CD14-positive monocyte (primary cell): ENCODE measurements around the gene RNF213. TPM values are rescaled to one million over a fixed set of nuclear protein-coding genes. Genes with fewer than 3 reads are reported as not detected.

Experiments used
- DNase-seq, 3 donors: peaks; one replicate each; pipeline ENCODE4 v3.0.0-alpha.2; 2011 to 2022
- H2AFZ ChIP-seq: 2 replicates; pipeline ENCODE4 v1.6.0; 2012; ENCODE audit warnings: mild to moderate bottlenecking, low read depth, low read length, inconsistent platforms; ENCODE audit not compliant: insufficient read depth, poor library complexity, severe bottlenecking
- H3K27ac ChIP-seq, 2 donors: 1 replicate in 1 of 2; 2 replicates in 1 of 2; pipeline ENCODE4 v1.5.1; 2012 to 2013; ENCODE audit warnings: low read length in 2 of 2, control low read depth in 1 of 2, inconsistent platforms in 1 of 2, low read depth in 1 of 2, mild to moderate bottlenecking in 1 of 2
- H3K27me3 ChIP-seq, 2 donors: one replicate each; pipeline versions ENCODE4 v1.6.0 to v1.6.1; 2011 to 2013; ENCODE audit warnings: low read length in 2 of 2; ENCODE audit not compliant: control insufficient read depth in 2 of 2, insufficient read depth in 2 of 2
- H3K36me3 ChIP-seq, 2 donors: replicated peaks in 1 of 2; 1 replicate in 1 of 2; 2 replicates in 1 of 2; pipeline versions ENCODE4 v1.5.1 to v1.6.1; 2012 to 2013; ENCODE audit warnings: low read length in 2 of 2, control low read depth in 1 of 2, inconsistent platforms in 1 of 2, mild to moderate bottlenecking in 1 of 2; ENCODE audit not compliant: insufficient read depth in 2 of 2, control insufficient read depth in 1 of 2
- H3K4me1 ChIP-seq, 2 donors: 1 replicate in 1 of 2; 2 replicates in 1 of 2; pipeline versions ENCODE4 v1.5.1 to v1.6.1; 2012 to 2013; ENCODE audit warnings: low read length in 2 of 2, control low read depth in 1 of 2, inconsistent platforms in 1 of 2, mild to moderate bottlenecking in 1 of 2, moderate library complexity in 1 of 2; ENCODE audit not compliant: insufficient read depth in 2 of 2, control insufficient read depth in 1 of 2
- H3K4me2 ChIP-seq: replicated peaks from 2 replicates; pipeline ENCODE3; 2012; ENCODE audit warnings: low read length, moderate library complexity, mild to moderate bottlenecking; ENCODE audit not compliant: poor library complexity, severe bottlenecking; ENCODE audit errors: extremely low read depth
- H3K4me3 ChIP-seq, 3 experiments: fragments of 200-600 bp in 1 of 3; sonication (generic) in 1 of 3; replicated peaks in 1 of 3; 1 replicate in 2 of 3; 2 replicates in 1 of 3; pipeline ENCODE4 v1.5.1; 2011 to 2013; ENCODE audit warnings: low read length in 3 of 3, mild to moderate bottlenecking in 3 of 3, control low read depth in 2 of 3, low read depth in 2 of 3, inconsistent platforms in 1 of 3, moderate library complexity in 1 of 3
- H3K79me2 ChIP-seq: 2 replicates; pipeline ENCODE4 v1.6.0; 2012; ENCODE audit warnings: mild to moderate bottlenecking, control low read depth, inconsistent platforms, low read length, moderate library complexity; ENCODE audit not compliant: insufficient read depth
- H3K9ac ChIP-seq: 2 replicates; pipeline ENCODE4 v1.6.0; 2017; ENCODE audit warnings: low read length, mild to moderate bottlenecking; ENCODE audit not compliant: insufficient read depth, poor library complexity, severe bottlenecking
- H3K9me3 ChIP-seq, 2 donors: replicated peaks in 1 of 2; 1 replicate in 1 of 2; 2 replicates in 1 of 2; pipeline versions ENCODE4 v1.5.1 to v1.6.1; 2012 to 2013; ENCODE audit warnings: low read length in 2 of 2, control low read depth in 1 of 2; ENCODE audit not compliant: control insufficient read depth in 1 of 2, insufficient read depth in 1 of 2
- H4K20me1 ChIP-seq: 2 replicates; pipeline ENCODE4 v1.6.0; 2012; ENCODE audit warnings: mild to moderate bottlenecking, low read length, control low read depth, moderate library complexity; ENCODE audit not compliant: insufficient read depth
- H3K27ac Mint-ChIP-seq, 7 donors: one replicate each; pipeline ENCODE4 v1.8.0; 2020; ENCODE audit warnings: mild to moderate bottlenecking in 7 of 7, mixed read lengths in 7 of 7, moderate library complexity in 6 of 7, inconsistent platforms in 2 of 7
- H3K27me3 Mint-ChIP-seq, 3 donors: one replicate each; pipeline ENCODE4 v1.8.0; 2021 to 2022; ENCODE audit warnings: low read depth in 3 of 3, mild to moderate bottlenecking in 3 of 3, mixed read lengths in 3 of 3, moderate library complexity in 3 of 3, inconsistent platforms in 1 of 3
- H3K36me3 Mint-ChIP-seq, 2 donors: one replicate each; pipeline ENCODE4 v1.8.0; 2020; ENCODE audit warnings: mixed read lengths in 2 of 2, inconsistent platforms in 1 of 2, mild to moderate bottlenecking in 1 of 2
- H3K4me1 Mint-ChIP-seq: one replicate; pipeline ENCODE4 v1.8.0; 2020; ENCODE audit warnings: mild to moderate bottlenecking, mixed read lengths
- H3K4me3 Mint-ChIP-seq, 2 donors: one replicate each; pipeline ENCODE4 v1.8.0; 2020; ENCODE audit warnings: mild to moderate bottlenecking in 2 of 2, mixed read lengths in 2 of 2, moderate library complexity in 1 of 2
- H3K9me3 Mint-ChIP-seq, 7 donors: one replicate each; pipeline ENCODE4 v1.8.0; 2020 to 2022; ENCODE audit warnings: mixed read lengths in 7 of 7, mild to moderate bottlenecking in 6 of 7, moderate library complexity in 6 of 7, inconsistent platforms in 2 of 7
- WGBS: methylation state at CpG from one replicate; pipeline ENCODE4 v1.1.5; 2013; ENCODE audit warnings: missing lambda C conversion rate; ENCODE audit not compliant: insufficient coverage; 5-methylcytosine and 5-hydroxymethylcytosine counted together
- intact Hi-C, 2 donors: fragments of 100-400 bp; cut with micrococcal nuclease; formaldehyde crosslinking; loops; one replicate each; pipeline versions ENCODE4 v1.15.0 to v1.15.1; 2023
- polyA plus RNA-seq, 3 donors: library from polyadenylated mRNA; depleted of rRNA in 1 of 3; unstranded in 2 of 3; stranded (reverse) in 1 of 3; fragments of 300-500 nt in 2 of 3; fragments of >200 nt in 1 of 3; fragmentation: Illumina TruSeq in 2 of 3; gene quantifications; 1 replicate in 2 of 3; 2 replicates in 1 of 3; pipeline ENCODE4 v1.2.3, GENCODE V29; 2012 to 2021
- TF ChIP-seq, protein P1 (sequence below): fragments of 200-600 bp; IDR thresholded peaks from one replicate; pipeline ENCODE4 v1.8.0; 2022; ENCODE audit warnings: antibody characterized with exemption, mild to moderate bottlenecking

The RNF213 gene
- polyA plus RNA-seq, 3 donors, result 10.3 to 196 (median 18.1) TPM

DNA sequence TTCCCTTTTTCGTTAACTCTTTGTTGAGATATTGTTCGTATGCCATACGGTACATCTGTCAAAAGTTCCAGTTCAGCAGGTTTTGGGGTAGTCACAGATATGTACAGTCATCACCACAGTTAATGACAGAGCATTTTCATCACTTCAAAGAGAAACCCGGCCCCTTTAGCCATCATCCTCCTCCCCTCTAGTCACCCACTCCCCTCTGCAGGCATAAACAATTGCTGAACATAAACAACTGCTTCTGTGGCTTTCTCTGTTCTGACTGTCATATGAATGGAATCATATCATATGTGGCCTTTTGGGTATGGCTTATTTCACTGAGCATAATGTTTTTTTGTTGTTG, 59.3 kb downstream of the RNF213 start:
- TF ChIP-seq, protein P1, sequence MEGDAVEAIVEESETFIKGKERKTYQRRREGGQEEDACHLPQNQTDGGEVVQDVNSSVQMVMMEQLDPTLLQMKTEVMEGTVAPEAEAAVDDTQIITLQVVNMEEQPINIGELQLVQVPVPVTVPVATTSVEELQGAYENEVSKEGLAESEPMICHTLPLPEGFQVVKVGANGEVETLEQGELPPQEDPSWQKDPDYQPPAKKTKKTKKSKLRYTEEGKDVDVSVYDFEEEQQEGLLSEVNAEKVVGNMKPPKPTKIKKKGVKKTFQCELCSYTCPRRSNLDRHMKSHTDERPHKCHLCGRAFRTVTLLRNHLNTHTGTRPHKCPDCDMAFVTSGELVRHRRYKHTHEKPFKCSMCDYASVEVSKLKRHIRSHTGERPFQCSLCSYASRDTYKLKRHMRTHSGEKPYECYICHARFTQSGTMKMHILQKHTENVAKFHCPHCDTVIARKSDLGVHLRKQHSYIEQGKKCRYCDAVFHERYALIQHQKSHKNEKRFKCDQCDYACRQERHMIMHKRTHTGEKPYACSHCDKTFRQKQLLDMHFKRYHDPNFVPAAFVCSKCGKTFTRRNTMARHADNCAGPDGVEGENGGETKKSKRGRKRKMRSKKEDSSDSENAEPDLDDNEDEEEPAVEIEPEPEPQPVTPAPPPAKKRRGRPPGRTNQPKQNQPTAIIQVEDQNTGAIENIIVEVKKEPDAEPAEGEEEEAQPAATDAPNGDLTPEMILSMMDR, result no peak
- H3K9ac ChIP-seq, result no peak overlapping the region
- DNase-seq, result no peak
- H3K4me3 Mint-ChIP-seq, result no peak overlapping the region
- H2AFZ ChIP-seq, result no peak overlapping the region
- H3K4me1 ChIP-seq, result no peaks in the 10 kb centered on the region
- peaks cover 85 to 97% of the 10 kb centered on the region in 2 donors for H3K36me3 ChIP-seq
- peaks cover 84 to 96% of the 10 kb centered on the region in 2 donors for H3K36me3 Mint-ChIP-seq
- H3K27ac Mint-ChIP-seq, result peak overlapping the region in 2 of 7 donors; percentile 15 to 32
- intact Hi-C loops, result no loop called here
- H3K9me3 ChIP-seq, result no peaks in the 10 kb centered on the region
- H3K27me3 ChIP-seq, result no peaks in the 10 kb centered on the region
- peaks cover 0 to 3% (median 0%) of the 10 kb centered on the region in 7 donors for H3K9me3 Mint-ChIP-seq
- peaks cover 97% of the 10 kb centered on the region for H4K20me1 ChIP-seq
- no peak overlapping the region for H3K4me2 ChIP-seq
- no CpG with 5 or more reads among the region's 4 CpGs for WGBS
- H3K27me3 Mint-ChIP-seq, result no peaks in the 10 kb centered on the region
- H3K4me1 Mint-ChIP-seq, result peaks cover 1% of the 10 kb centered on the region
- H3K79me2 ChIP-seq, result peaks cover 3% of the 10 kb centered on the region
- no peak overlapping the region for H3K4me3 ChIP-seq
- H3K27ac ChIP-seq, result no peak overlapping the region

DNA sequence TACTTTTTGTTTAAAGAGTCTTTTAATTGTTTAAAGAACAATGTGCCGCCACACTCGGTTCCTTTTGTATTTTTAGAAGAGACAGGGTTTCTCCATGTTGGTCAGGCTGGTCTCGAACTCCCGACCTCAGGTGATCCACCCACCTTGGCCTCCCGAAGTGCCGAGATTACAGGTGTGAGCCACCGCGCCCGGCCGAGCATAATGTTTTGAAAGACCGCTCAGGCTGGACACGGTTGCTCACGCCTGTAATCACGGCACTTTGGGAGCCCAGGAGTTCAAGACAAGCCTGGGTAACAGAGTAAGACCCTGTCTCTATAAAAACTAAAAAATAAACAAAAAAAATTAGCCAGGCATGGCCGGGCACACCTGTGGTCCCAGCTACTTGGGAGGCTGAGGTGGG, 59.8 kb downstream of the RNF213 start:
- peaks cover 0 to 3% (median 0%) of the 10 kb centered on the region in 7 donors for H3K9me3 Mint-ChIP-seq
- no peak overlapping the region for H3K27ac ChIP-seq
- no peak overlapping the region for H3K4me3 ChIP-seq
- no peaks in the 10 kb centered on the region for H3K27me3 ChIP-seq
- peaks cover 3% of the 10 kb centered on the region for H3K79me2 ChIP-seq
- no peak overlapping the region for H3K4me3 Mint-ChIP-seq
- H3K27ac Mint-ChIP-seq, result no peak overlapping the region
- intact Hi-C loops, result no loop called here
- H4K20me1 ChIP-seq, result peaks cover 100% of the 10 kb centered on the region
- H2AFZ ChIP-seq, result no peak overlapping the region
- H3K36me3 ChIP-seq, result peaks cover 89 to 100% of the 10 kb centered on the region in 2 donors
- H3K4me1 ChIP-seq, result no peaks in the 10 kb centered on the region
- peaks cover 89 to 100% of the 10 kb centered on the region in 2 donors for H3K36me3 Mint-ChIP-seq
- WGBS, result 97% methylated on average over 12 of the region's 15 CpGs
- DNase-seq, result no peak
- H3K9ac ChIP-seq, result no peak overlapping the region
- H3K4me2 ChIP-seq, result no peak overlapping the region
- TF ChIP-seq, protein P1, result no peak
- H3K27me3 Mint-ChIP-seq, result no peaks in the 10 kb centered on the region
- peaks cover 1% of the 10 kb centered on the region for H3K4me1 Mint-ChIP-seq
- no peaks in the 10 kb centered on the region for H3K9me3 ChIP-seq
